AG09309 (cell line): ENCODE results near the gene AGBL4.

Experiments
- DNase-seq: peaks from one replicate; pipeline ENCODE4 v3.0.0-alpha.2; 2010; ENCODE audit warnings: low read depth
- H3K4me3 ChIP-seq: 2 replicates; pipeline ENCODE4 v1.5.1; 2011; ENCODE audit warnings: mild to moderate bottlenecking, low read depth, low read length, moderate library complexity; ENCODE audit not compliant: control insufficient read depth
- CTCF ChIP-seq: IDR thresholded peaks from 2 replicates; pipeline ENCODE4 v1.5.1; 2011; ENCODE audit warnings: mild to moderate bottlenecking, low read depth, low read length, inconsistent platforms; ENCODE audit not compliant: insufficient read depth, control insufficient read depth; ENCODE audit errors: missing control alignments

Gene AGBL4

GRCh38 chr1:48830715-48831114 is 1193.0 kb downstream of the AGBL4 start:
- TF ChIP-seq CTCF: no peak
- no peak overlapping the region for H3K4me3 ChIP-seq
- no peak for DNase-seq

GRCh38 chr1:48829446-48829845 is 1194.3 kb downstream of the AGBL4 start:
- DNase-seq: no peak
- TF ChIP-seq CTCF: no peak
- no peak overlapping the region for H3K4me3 ChIP-seq

GRCh38 chr1:48823168-48823567 is 1200.6 kb downstream of the AGBL4 start:
- H3K4me3 ChIP-seq: no peak overlapping the region
- no peak for DNase-seq
- no peak for TF ChIP-seq CTCF

- no peak for TF ChIP-seq CTCF
- no peak overlapping the region for H3K4me3 ChIP-seq
- DNase-seq: no peak
Measured at GRCh38 chr1:48820491-48820890, 1203.3 kb downstream of the AGBL4 start.

- DNase-seq: peak; percentile 10
- H3K4me3 ChIP-seq: no peak overlapping the region
- peak; percentile 84 for TF ChIP-seq CTCF
Measured at GRCh38 chr1:48817505-48818114, 1206.1 kb downstream of the AGBL4 start.

- no peak for DNase-seq
- no peak overlapping the region for H3K4me3 ChIP-seq
- TF ChIP-seq CTCF: no peak
Measured at GRCh38 chr1:48810740-48811139, 1213.0 kb downstream of the AGBL4 start.

GRCh38 chr1:48808496-48808895 is 1215.3 kb downstream of the AGBL4 start:
- no peak for DNase-seq
- no peak overlapping the region for H3K4me3 ChIP-seq
- no peak for TF ChIP-seq CTCF
